Epithelial cell of umbilical artery (primary cell): ENCODE measurements around the gene SLC38A1. TPM values are rescaled to one million over a fixed set of nuclear protein-coding genes. Genes with fewer than 3 reads are reported as not detected.

Source experiments
- total RNA-seq: library from RNA; depleted of rRNA; stranded (reverse); fragments of >200 nt; gene quantifications from 2 replicates; pipeline ENCODE4 v1.2.3, GENCODE V29; 2014

Gene SLC38A1
- total RNA-seq, result 65.0 and 117 TPM in 2 replicates

GRCh38 chr12:46268583-46269428 is at the start of gene SLC38A1:
Gene SLC38A1, minus strand, starts transcription at chr12:46269043. Its CDS starts 29,243 bp downstream, at chr12:46239800.

Other genes starting within 250 kb of the SLC38A1 start
- gene SLC38A2, start 103.7 kb upstream of the SLC38A1 start, total RNA-seq, result 409 and 665 TPM in 2 replicates